Measurements from ENCODE around the gene KLF8.

The KLF8 gene

DNA sequence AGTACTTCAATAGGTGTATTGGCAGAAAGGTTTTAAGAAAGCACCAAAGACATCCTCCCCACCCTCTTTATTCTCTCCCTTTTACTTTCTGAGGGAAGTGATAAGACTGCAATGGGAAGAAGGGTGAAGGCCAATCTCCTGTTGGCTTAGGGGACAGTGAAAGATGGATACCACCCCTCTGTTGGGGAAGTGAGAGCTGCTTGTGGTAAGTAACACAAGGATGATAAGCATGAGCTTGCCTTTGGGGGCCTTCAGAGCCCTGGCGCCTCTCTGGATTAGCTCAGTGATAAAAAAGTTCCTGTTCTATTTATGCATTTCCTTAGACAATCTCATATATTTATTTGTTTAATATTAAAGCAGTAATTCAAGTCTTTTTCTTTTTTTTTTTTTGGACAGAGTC is 5.2 kb upstream of the KLF8 start:
- TF ChIP-seq, protein P1, sequence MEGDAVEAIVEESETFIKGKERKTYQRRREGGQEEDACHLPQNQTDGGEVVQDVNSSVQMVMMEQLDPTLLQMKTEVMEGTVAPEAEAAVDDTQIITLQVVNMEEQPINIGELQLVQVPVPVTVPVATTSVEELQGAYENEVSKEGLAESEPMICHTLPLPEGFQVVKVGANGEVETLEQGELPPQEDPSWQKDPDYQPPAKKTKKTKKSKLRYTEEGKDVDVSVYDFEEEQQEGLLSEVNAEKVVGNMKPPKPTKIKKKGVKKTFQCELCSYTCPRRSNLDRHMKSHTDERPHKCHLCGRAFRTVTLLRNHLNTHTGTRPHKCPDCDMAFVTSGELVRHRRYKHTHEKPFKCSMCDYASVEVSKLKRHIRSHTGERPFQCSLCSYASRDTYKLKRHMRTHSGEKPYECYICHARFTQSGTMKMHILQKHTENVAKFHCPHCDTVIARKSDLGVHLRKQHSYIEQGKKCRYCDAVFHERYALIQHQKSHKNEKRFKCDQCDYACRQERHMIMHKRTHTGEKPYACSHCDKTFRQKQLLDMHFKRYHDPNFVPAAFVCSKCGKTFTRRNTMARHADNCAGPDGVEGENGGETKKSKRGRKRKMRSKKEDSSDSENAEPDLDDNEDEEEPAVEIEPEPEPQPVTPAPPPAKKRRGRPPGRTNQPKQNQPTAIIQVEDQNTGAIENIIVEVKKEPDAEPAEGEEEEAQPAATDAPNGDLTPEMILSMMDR (IDR thresholded peaks at IDR 0.05; ENCODE audit: low read depth, low read length), result no peak
- DNase-seq (ENCODE audit: extremely low read depth, low read depth), result no peak

DNA sequence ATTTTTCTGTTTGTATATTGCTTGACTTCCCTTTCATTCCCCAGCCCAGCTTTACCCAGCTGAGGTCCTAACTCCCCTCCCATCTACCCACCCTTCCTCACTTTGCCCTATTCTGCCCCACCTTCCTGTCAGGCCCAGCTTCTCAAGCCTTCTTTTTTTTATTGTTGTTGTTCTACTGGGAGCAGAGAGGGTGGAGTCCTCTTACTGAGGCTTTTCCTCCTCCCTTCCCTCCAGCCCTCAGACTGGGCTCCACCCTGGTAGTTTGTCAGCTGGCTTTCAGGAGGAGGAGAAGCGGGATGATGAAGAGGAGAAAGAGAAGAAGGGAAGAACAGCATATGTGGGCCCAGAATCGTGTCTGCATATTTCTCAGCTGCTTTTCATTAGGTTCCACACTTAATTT is 3.2 kb upstream of the KLF8 start:
- TF ChIP-seq, protein P1 (IDR thresholded peaks at IDR 0.05; ENCODE audit: low read depth, low read length), result no peak
- no peak for DNase-seq (ENCODE audit: extremely low read depth, low read depth)

DNA sequence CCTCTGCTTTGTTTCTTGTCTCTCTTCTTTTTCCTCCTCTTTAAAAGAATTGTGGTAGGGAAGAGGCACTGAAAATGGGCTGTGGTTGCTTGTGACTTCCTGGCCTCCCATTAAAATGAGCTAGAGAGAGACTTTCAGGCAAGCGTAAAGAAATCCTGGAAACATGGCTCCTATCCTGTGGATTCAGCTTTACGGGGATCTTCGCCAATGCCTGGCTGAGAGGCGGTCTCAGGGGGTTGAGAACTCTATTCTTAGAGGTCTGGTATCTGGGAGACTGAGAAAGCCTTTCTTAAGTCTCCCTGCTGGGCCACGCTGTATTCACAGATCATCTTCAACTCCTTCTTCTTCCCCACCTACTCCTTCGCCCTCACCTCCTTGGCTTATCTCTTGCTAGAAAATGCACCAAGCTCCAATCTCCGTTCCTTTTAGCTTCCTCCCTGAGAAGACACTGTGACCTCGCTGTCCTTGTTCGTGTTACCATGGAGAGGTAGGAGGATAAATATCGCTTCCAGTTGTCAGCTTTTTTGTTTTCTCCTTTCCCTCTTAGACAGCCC is 542 bp upstream of the KLF8 start:
- no peak for DNase-seq (ENCODE audit: extremely low read depth, low read depth)
- TF ChIP-seq, protein P1 (IDR thresholded peaks at IDR 0.05; ENCODE audit: low read depth, low read length), result no peak

DNA sequence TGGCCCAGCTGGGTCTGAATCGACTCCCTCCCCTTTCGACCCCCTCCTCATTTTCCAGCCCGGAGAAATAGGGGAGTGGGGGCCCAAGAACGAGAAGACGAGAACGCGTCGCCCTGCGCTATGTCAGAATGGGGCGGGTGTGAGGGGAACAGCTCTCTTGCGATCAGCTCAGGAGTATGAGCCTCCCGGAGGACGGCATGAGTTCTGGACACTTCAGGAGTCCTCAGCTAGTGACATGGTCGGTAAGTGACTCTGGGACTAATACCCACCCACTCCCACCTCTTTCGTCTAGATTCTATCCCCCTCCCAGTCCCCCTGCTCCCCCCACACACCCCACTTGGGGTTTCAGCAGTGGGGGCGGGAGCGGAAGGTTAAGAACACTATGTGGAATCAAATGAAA is 944 bp downstream of the KLF8 start:
- TF ChIP-seq, protein P1 (IDR thresholded peaks at IDR 0.05; ENCODE audit: low read depth, low read length), result no peak
- no peak for DNase-seq (ENCODE audit: extremely low read depth, low read depth)

DNA sequence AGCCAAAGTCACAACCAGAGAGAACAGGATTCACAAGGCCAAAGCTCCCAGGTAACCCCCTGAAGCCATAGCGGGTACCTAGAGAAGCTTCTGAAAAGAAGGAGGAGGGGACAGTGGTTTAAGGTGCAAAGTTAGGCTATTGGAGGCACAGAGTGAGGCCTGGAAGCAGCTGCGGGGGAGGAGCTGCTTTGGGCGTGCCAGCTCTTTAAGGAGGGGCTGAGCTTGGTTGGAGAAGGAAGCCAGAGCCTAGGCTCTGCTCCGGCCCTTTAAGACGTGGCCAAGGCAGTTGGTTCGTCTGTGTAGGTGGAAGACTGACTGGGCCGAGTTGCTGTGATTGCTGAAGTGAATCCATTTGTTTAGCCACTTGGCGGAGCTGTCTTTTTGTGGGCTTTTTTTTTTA is 1.5 kb downstream of the KLF8 start:
- TF ChIP-seq, protein P1 (IDR thresholded peaks at IDR 0.05; ENCODE audit: low read depth, low read length), result no peak
- DNase-seq (ENCODE audit: extremely low read depth, low read depth), result peak; percentile 4

DNA sequence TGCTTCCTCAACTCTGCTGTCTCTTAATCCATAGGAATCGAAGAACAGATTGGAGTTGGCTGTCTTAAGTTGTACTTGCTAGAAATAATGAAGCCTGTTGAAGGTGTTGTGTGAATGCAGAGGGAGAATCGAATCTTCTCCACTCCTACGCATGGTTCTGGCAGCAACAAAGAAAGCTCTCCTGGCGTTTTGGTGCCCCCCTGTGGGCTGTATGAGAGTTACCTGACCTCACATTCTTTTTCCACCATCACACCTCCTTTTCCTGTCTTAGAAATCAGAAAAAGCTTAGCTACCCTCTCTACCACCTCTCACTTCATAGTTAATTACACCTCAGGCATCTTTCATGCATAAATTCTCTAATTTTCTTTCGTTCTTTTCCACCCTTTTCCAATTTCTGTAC is 16.3 kb downstream of the KLF8 start:
- peak; percentile 7 for DNase-seq (ENCODE audit: extremely low read depth, low read depth)
- TF ChIP-seq, protein P1 (IDR thresholded peaks at IDR 0.05; ENCODE audit: low read depth, low read length), result peak; percentile 71

DNA sequence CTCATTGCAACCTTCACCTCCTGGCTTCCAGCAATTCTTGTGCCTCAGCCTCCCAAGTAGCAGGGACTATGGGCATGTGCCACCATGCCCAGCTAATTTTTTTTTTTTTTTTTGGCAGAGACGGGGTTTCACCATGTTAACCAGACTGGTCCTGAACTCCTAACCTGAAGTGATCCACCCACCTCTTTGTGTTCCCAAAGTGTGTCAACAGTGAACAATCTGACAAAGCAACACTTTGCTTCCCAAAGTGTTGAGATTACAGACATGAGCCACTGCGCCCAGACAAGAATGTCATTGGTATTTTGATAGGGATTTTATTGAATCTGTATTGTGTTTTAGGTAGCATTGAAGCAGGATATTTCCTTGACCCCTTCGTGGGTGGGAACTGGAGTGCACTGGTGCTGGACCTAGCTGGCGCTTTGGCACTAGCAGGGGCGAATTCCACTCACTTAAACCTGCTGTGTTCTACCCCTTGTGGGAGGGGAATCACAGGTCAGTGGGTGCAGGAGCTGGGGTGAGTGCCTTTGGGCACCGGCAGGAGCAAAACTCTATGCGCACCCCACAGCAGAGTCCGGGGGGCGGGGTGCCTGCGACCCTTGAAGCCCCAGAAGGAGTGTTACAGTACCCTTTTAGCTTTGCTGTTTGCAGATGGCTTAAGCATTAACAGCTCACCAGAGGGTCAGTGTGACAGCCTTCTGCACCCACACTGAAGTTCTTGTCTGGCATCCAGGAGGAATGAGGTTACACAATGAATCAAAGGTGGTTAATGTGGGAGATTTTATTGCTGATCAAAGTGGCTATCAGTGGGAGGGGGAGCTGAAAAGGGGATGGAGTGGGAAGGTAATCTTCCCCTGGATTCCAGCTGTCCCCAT is 21.9 kb downstream of the KLF8 start:
- TF ChIP-seq, protein P1 (IDR thresholded peaks at IDR 0.05; ENCODE audit: low read depth, low read length), result no peak
- no peak for DNase-seq (ENCODE audit: extremely low read depth, low read depth)
